Skeletal muscle satellite cell (primary cell): ENCODE data around the gene DIO1. TPM values are rescaled to one million over a fixed set of nuclear protein-coding genes. Genes with fewer than 3 reads are reported as not detected.
"Not testable (repeated sequence)": the region's sequence is repeated elsewhere in the genome, so short reads cannot be mapped to it uniquely, and the experiment has no call there.

ENCODE experiments used
- H3K27me3 ChIP-seq: 2 replicates; pipeline ENCODE4 v1.7.0; 2013; ENCODE audit warnings: low read length; ENCODE audit not compliant: control insufficient read depth, insufficient read depth
- H3K36me3 ChIP-seq: 2 replicates; pipeline ENCODE4 v1.7.0; 2013; ENCODE audit warnings: mild to moderate bottlenecking, control low read depth, low read length; ENCODE audit not compliant: insufficient read depth
- H3K4me1 ChIP-seq: 2 replicates; pipeline ENCODE4 v1.7.0; 2013; ENCODE audit warnings: low read length; ENCODE audit not compliant: control insufficient read depth, insufficient read depth
- H3K4me2 ChIP-seq: 2 replicates; pipeline ENCODE4 v1.7.0; 2013; ENCODE audit warnings: mild to moderate bottlenecking, low read length
- H3K4me3 ChIP-seq: 2 replicates; pipeline ENCODE4 v1.7.0; 2013; ENCODE audit warnings: low read length
- H3K9ac ChIP-seq: 2 replicates; pipeline ENCODE4 v1.7.0; 2013; ENCODE audit warnings: mild to moderate bottlenecking, low read depth, low read length, moderate library complexity
- H3K9me3 ChIP-seq: replicated peaks from 2 replicates; pipeline ENCODE4 v1.7.0; 2013; ENCODE audit warnings: mild to moderate bottlenecking, control low read depth, low read length
- total RNA-seq: library from RNA; depleted of rRNA; stranded (reverse); fragments of >200 nt; gene quantifications from 2 replicates; pipeline ENCODE4 v1.2.3, GENCODE V29; 2012; rRNA removed

DIO1 gene
- not detected in 2 replicates for total RNA-seq

DNA sequence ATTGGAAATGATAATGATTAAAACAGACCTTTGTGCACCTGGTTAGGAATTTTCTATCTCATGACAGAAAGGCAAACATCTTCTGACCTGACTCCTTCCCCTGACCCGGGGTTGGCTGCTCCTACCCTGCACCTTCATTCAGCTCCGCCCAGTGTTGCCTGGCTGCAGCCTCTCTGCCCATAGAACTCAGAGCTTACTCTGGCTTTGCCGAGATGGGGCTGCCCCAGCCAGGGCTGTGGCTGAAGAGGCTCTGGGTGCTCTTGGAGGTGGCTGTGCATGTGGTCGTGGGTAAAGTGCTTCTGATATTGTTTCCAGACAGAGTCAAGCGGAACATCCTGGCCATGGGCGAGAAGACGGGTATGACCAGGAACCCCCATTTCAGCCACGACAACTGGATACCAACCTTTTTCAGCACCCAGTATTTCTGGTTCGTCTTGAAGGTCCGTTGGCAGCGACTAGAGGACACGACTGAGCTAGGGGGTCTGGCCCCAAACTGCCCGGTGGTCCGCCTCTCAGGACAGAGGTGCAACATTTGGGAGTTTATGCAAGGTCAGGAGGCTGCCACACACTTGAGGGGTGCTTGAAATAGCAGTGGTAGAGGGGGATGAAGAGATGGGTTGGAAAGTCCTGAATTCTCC lies at the start of gene DIO1:
Gene DIO1, plus strand, starts transcription at position 189 of the 638 bp plus-strand sequence. Its CDS starts 24 bp downstream, at position 213.
- no peak within 1 kb of the TSS for H3K9ac ChIP-seq
- no peaks in the 10 kb centered on the region for H3K9me3 ChIP-seq
- peaks cover 17% of the 10 kb centered on the region for H3K4me1 ChIP-seq
- no peaks in the 10 kb centered on the region for H3K27me3 ChIP-seq
- no peak within 1 kb of the TSS for H3K4me2 ChIP-seq
- H3K4me3 ChIP-seq, result no peak within 1 kb of the TSS
- H3K36me3 ChIP-seq, result no peaks in the 10 kb centered on the region

DNA sequence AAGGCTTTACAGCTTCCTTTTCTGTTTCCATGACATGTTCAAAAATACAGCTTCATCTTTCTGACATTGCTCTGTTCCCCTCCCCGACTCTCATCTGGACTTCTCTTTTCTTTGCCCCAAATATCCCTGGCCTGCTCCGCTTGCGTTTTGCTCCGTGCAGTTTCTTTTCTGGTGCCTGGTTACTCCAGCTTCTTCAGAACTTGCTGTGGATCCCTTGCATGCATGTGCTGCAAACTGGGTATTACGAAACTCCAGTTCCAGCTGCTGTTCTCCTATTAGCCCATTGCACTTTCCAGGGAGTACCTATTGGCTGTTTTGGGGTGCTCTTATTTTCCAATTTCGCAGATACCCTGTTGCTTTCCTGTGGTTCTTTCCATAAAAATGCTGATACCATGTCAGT lies 46.0 kb upstream of the DIO1 start:
- Histone ChIP-seq H3K9ac (no peak overlapping the region), H3K4me3 (no peak overlapping the region), H3K9me3 (no peaks in the 10 kb centered on the region), H3K27me3 (no peaks in the 10 kb centered on the region), H3K4me2 (no peak overlapping the region), H3K4me1 (no peaks in the 10 kb centered on the region), H3K36me3 (no peaks in the 10 kb centered on the region)

DNA sequence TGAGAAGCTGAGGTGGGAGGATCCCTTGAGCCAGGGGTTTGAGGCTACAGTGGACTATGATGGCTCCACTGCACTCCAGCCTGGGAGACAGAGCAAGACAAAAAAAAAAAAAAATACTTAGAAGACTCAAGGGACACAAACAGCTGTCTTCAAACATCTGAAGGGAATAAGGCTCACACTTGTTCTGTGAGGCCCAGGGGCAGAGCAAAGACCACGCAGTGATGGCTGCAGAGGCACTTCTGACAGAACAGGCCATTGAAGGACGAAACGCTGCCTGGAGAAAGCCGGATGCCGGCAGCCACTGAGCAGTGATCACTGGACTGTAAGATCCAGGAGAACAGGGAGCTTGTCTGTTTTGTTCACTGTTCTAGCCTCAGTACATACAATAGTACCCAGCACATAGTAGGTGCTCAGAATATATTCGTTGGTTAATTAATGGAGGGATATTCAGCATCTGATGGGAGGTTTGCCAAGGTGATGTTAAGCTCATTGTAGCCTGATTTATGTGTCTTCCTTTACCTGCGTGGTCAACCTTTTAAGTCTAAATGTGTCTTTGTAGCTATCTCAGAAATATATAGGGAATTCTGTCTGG lies 43.8 kb upstream of the DIO1 start:
- Histone ChIP-seq H3K9ac (no peak overlapping the region), H3K9me3 (no peaks in the 10 kb centered on the region), H3K27me3 (no peaks in the 10 kb centered on the region), H3K4me2 (no peak overlapping the region), H3K36me3 (no peaks in the 10 kb centered on the region), H3K4me3 (no peak overlapping the region), H3K4me1 (no peaks in the 10 kb centered on the region)

DNA sequence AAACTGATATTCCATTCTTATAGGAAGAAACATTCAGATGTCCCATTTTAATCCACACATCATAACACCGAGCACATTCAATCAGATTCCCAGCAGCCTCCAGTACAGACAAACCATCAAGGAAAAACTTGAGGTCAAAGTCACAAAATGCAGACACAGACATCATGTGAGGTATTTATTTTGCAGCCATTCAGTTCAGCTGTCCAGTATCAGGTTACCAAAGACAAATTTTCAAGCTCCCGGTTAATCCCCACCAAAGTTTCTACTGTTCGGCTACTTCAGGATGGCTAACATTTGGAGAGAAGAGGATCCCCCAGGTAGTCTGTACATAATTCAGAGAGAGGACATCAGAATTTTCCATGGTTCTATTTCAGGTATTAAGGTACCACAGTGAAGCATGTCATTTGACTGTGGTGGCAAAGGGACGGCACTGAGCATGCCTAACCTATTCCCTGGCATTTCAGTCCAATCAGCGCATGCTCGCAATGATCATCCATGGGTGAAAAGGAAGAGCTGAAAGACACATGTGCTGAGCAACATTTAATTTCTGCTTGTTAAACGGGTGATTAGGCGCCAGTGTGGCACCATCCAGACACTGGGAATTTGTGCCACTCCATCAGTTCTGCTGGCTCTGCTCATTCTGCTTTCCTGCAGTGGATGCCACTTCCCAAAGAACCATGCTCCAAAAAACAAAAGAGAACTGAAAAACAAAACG lies 42.3 kb upstream of the DIO1 start:
- Histone ChIP-seq H3K9me3 (no peaks in the 10 kb centered on the region), H3K4me1 (no peaks in the 10 kb centered on the region), H3K4me2 (no peak overlapping the region), H3K9ac (no peak overlapping the region), H3K36me3 (peaks cover 6% of the 10 kb centered on the region), H3K4me3 (no peak overlapping the region), H3K27me3 (no peaks in the 10 kb centered on the region)

DNA sequence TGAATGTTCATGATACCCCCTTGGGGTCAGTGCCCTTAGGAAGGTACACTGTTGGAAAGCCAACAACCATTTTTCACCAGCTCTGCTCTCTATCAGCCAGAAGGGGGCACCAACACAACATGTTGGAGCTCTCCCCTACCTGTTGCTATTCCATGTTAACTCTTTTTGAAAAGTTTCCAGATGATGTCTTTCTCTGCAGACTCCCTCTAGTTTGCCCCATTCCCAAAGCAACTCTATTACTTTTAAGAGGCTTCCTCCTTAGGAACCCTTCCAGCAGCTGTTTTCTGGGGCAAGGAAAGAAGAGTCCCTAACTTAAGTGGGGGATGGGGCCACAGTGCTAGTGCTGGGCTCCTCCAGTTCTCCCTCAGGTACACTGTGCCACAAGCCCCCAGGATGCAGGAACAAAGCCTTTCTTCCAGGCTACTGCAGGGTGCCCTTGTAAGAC lies 33.0 kb upstream of the DIO1 start:
- H3K36me3 ChIP-seq, result peaks cover 16% of the 10 kb centered on the region

DNA sequence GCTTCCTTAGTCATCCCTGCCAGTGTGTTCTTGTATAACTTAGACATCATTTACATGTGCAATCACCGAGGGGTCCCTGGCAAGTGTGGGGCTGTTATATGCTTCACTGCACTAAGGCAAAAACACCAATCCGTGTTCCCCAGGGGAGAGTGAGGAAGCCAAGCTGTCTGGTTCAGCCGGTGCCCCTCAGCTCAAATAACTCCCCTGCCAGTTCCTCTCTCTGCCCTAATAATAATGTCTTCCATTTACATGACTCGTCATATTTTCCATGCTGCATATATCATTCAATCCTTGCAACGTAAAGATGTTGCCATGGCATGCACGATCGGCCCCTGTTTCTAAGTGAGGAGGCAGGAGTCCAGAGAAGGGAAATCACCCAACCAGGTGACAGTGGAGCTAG lies 31.5 kb upstream of the DIO1 start:
- H3K27me3 ChIP-seq, result no peaks in the 10 kb centered on the region
- no peaks in the 10 kb centered on the region for H3K4me1 ChIP-seq
- peaks cover 12% of the 10 kb centered on the region for H3K36me3 ChIP-seq
- H3K4me2 ChIP-seq, result no peak overlapping the region
- H3K9ac ChIP-seq, result no peak overlapping the region
- no peaks in the 10 kb centered on the region for H3K9me3 ChIP-seq
- H3K4me3 ChIP-seq, result no peak overlapping the region

More for the DNA sequence above, 33.0 kb upstream of the DIO1 start:
- Histone ChIP-seq H3K4me2 (no peak overlapping the region), H3K9ac (no peak overlapping the region), H3K27me3 (no peaks in the 10 kb centered on the region), H3K4me3 (no peak overlapping the region), H3K4me1 (no peaks in the 10 kb centered on the region), H3K9me3 (no peaks in the 10 kb centered on the region)

DNA sequence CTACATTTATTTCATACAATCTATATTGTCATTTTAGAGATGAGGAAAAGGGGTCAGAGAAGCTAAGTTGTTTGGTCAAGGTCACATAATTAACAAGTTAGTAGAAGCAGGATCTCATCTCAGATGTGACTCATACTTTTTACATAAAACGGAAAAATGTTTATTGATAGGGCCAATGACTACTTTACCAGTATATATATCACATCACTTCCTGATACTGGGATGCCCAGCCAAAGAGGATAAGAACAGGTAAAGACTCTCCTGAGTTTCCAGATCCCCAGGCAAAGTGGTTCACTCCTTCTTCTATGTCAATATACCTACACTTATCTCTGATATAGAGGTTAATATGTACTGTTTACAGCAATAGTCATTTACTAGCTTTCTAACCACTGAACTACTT lies 25.4 kb upstream of the DIO1 start:
- Histone ChIP-seq H3K4me3 (no peak overlapping the region), H3K9ac (no peak overlapping the region), H3K4me1 (no peaks in the 10 kb centered on the region), H3K27me3 (no peaks in the 10 kb centered on the region), H3K4me2 (no peak overlapping the region), H3K36me3 (peaks cover 32% of the 10 kb centered on the region), H3K9me3 (no peaks in the 10 kb centered on the region)

DNA sequence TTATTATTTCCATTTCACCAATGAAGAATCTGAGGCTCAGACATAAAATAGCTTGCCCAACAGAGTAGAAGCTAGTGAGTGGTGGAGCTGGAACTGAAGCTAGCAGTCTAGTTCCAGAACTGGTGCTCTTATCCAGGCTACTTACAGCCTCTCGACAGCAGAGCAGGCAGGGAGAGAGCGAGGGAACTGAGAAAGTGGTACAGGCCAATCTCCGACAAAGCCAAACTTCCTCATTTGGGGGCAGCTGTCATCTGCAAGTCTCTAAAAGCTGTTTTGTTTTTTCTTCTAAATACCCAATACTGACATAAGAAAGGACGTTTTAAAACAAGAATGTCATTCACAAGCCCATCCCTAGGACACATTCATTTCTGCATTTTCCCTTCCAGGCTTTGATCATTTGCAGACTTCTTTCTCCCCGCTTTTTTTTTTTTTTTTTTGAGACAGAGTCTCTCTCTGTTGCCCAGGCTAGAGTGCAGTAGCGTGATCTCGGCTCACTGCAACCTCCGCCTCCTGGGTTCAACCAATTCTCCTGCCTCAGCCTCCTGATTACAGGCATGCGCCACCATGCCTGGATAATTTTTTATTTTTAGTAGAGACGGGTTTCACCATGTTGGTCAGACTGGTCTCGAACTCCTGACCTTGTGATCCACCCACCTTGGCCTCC lies 24.4 kb upstream of the DIO1 start:
- H3K4me1 ChIP-seq, result no peaks in the 10 kb centered on the region
- H3K27me3 ChIP-seq, result no peaks in the 10 kb centered on the region
- no peak overlapping the region for H3K9ac ChIP-seq
- no peaks in the 10 kb centered on the region for H3K9me3 ChIP-seq
- H3K4me3 ChIP-seq, result no peak overlapping the region
- peaks cover 32% of the 10 kb centered on the region for H3K36me3 ChIP-seq
- no peak overlapping the region for H3K4me2 ChIP-seq

DNA sequence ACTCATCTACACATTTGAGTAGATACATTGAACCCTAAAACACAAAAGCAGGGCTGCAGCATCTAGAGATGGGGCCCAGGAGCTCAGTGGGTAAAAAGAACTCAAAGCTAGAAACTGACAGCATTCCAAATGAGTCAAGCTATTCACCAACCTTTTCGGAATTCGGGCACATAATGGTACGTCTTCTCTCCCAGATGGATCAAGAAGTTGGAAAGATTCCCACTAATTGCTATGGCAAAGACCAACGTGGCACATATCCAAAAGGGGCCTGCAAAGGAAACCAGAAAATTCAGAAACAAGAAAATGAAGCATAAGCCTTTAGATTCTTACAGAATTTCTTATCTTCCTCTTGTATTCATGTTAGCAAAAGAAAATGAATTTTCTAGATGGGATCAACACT lies 22.8 kb upstream of the DIO1 start:
- Histone ChIP-seq H3K4me3 (no peak overlapping the region), H3K4me1 (no peaks in the 10 kb centered on the region), H3K9me3 (no peaks in the 10 kb centered on the region), H3K4me2 (no peak overlapping the region), H3K27me3 (no peaks in the 10 kb centered on the region), H3K9ac (no peak overlapping the region), H3K36me3 (peaks cover 28% of the 10 kb centered on the region)

DNA sequence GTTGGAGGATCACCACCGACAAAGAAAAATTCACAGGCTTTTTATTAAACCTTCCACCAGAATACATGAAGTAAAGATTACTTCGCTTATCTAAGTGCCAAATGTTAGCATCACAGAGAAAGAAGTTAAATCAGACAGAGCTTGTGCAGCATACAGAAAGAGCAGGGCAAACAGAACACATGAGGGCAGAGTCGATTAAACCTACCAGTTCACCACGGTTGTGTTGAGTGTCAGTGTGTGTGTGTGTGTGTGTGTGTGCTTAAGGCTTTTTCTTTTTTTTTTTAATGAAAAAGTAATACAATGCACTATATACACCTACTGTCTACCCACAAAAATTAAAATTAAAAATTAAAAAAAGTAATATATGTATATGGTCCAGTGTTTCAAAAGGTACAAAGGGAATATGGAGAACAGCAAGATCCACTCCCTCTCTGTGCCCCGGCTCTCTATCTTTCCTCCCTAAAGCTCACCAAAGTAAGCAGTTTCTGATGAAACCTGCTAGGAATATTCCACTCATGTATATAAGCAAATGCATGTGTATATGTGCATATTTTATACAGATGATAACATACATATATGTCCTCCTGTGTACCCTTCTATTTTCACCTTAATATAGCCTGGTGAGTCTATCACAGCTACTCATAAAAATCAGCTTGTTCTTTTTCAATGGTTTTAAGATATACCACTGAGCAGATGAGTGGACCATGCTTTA lies 22.1 kb upstream of the DIO1 start:
- Histone ChIP-seq H3K36me3 (peaks cover 25% of the 10 kb centered on the region), H3K27me3 (no peaks in the 10 kb centered on the region), H3K4me1 (no peaks in the 10 kb centered on the region), H3K4me3 (no peak overlapping the region), H3K4me2 (no peak overlapping the region), H3K9ac (no peak overlapping the region), H3K9me3 (no peaks in the 10 kb centered on the region)

DNA sequence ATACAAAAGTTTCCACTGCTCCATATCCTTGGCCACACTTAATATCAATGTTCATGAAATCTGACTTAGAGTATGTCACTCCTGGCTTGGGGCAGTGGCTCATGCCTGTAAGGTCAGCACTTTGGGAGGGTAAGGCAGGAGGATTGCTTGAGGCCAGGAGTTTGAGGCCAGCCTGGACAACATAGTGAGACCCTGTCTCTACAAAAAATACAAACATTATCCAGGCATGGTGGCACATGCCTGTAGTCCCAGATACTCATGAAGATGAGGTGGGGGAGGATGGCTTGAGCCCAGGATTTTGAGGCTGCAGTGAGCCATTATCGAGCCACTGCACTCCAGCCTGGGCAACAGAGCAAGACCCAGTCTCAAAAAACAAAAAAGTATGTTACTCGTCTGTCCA lies 18.8 kb upstream of the DIO1 start:
- H3K4me1 ChIP-seq, H3K9me3 ChIP-seq, H3K4me3 ChIP-seq, H3K27me3 ChIP-seq, H3K4me2 ChIP-seq, H3K9ac ChIP-seq: not testable (repeated sequence)
- peaks cover 23% of the 10 kb centered on the region for H3K36me3 ChIP-seq
